ENCODE data around the gene CLDN22. TPM values are rescaled to one million over a fixed set of nuclear protein-coding genes. Genes with fewer than 3 reads are reported as not detected.
"Not testable (repeated sequence)": the region's sequence is repeated elsewhere in the genome, so short reads cannot be mapped to it uniquely, and the experiment has no call there.

CLDN22 gene
- polyA plus RNA-seq, 4 donors: 0.32 to 0.66 (median 0.59) TPM; not detected in 1

- no peak for DNase-seq (ENCODE audit: low read depth in 4 of 4, low spot score in 3 of 4)
Observed at GRCh38 chr4:183348136-183348535, 28.1 kb upstream of the CLDN22 start.

DNA sequence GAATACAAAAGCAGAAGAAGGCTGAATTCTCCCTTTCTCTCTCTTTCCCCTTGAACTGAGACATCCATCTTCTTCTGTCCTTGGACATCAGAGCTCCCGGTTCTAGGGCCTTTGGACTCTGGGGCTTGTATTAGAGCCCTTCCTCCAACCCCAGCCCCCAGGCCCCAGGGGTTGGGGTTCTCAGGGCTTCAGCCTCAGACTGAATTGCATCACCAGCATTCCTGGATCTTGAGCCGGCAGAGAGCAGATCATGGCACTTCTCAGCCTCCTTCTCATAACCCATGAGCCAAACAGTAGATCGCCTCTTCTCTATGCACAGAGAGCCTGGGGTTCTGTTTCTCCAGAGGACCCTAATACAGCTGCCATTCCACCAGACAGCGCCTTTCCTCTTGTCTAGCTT lies 27.5 kb upstream of the CLDN22 start:
- no peak for DNase-seq (ENCODE audit: low read depth in 4 of 4, low spot score in 3 of 4)

DNA sequence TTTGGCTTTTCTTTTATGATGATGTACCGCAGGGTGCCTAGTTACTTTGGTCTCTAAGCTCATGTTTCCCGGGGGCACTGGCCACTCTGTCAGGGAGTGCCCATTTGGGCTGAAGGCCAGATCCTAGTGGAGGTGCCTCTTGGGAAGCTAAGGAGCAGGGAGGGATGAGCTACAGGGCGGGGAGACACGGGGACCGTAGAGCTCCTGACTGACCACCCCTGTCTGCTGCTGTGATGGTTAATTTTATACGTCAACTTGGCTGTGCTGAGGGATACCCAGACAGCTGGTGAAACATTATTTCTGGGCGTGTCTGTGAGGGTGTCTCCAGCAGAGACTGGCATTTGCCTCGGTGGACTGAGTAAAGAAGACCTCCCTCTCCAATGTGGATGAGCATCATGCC lies 27.1 kb upstream of the CLDN22 start:
- no peak for DNase-seq (ENCODE audit: low read depth in 4 of 4, low spot score in 3 of 4)

DNA sequence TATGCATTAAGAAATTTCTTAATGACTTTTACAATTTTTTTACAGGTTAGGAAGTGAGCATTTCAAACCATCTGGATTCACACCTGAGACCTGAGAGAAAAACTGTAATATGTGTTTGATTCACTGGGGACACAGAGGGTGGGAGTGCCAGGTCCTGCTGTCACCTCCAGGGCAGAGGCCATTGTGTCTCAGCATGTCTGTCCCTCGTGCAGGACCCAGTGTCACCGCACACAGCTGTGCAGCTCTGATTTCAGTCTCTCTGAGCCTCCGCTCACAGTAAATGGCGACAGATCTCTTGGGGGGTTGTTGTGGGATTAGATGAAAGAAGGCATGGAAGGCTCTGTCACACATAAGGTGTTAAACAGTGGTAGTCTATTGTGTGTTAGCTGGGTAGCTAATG lies 25.2 kb upstream of the CLDN22 start:
- DNase-seq (ENCODE audit: low read depth in 4 of 4, low spot score in 3 of 4): no peak

- no peak for DNase-seq (ENCODE audit: low read depth in 4 of 4, low spot score in 3 of 4)
Observed at GRCh38 chr4:183344523-183345255, 24.6 kb upstream of the CLDN22 start.

GRCh38 chr4:183343730-183344129 lies 23.7 kb upstream of the CLDN22 start:
- DNase-seq (ENCODE audit: low read depth in 4 of 4, low spot score in 3 of 4): no peak

GRCh38 chr4:183342541-183343533 lies 22.8 kb upstream of the CLDN22 start:
- DNase-seq (ENCODE audit: low read depth in 4 of 4, low spot score in 3 of 4): no peak

DNA sequence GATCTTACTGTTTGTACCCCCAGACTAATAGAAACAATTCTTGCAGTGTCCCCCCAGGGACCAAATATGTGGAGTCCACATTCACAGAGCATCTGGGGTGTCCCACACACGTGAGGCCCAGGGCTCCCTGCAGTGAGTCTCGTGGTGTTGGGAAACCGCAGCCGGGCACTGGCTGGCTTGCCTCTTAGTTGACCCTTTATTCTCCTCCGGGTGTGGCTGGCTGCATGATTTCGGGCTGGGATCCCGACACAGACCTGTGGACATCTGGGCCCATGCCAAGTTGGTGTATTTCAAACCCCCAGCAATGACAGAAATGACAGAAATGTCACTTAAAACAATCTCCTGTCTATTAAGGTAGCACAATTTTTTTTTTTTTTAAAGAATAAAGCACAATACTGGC lies 17.8 kb upstream of the CLDN22 start:
- no peak for DNase-seq (ENCODE audit: low read depth in 4 of 4, low spot score in 3 of 4)

GRCh38 chr4:183337349-183337748 lies 17.3 kb upstream of the CLDN22 start:
- DNase-seq (ENCODE audit: low read depth in 4 of 4, low spot score in 3 of 4): no peak

GRCh38 chr4:183335369-183335940 lies 15.4 kb upstream of the CLDN22 start:
- no peak for DNase-seq (ENCODE audit: low read depth in 4 of 4, low spot score in 3 of 4)

DNA sequence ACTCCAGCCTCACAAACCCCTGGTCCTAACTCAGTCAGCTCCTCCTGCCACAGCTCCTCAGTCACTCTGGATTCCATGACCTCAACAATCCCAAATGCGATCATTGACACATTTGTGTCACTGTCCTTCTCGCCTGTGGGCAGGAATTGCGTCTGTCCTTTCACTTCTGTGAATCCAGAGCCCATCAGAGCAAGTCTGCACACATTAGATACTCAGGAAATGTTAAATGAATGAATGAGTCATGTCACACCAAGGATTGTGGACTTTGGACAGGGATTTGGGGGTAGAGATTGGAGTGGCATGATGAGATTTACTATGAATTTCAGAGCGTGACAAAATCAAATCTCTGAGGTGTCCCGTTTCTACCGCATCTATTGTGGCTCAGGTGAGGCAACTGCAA lies 13.9 kb upstream of the CLDN22 start:
- DNase-seq (ENCODE audit: low read depth in 4 of 4, low spot score in 3 of 4): no peak

DNA sequence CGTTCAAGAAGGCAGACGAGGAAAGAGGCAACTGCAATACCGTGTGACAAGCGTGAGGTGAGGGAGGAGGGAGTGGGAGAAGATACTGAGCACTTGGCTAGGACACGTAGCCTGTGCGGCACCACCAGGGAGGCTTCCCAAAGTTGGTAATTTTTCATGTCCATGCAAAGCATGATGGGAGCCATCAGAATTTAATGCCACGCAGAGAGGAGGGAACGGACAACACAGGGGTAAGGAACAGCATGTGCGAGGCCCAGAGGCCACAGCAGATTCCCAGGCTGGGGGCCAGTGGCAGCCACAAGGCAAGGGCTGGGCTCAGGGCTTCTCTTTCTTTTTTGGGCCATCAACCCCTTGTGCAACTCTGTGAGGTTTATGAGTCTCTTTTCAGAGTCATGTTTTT lies 13.1 kb upstream of the CLDN22 start:
- DNase-seq (ENCODE audit: low read depth in 4 of 4, low spot score in 3 of 4): no peak

GRCh38 chr4:183332447-183332846 lies 12.4 kb upstream of the CLDN22 start:
- DNase-seq (ENCODE audit: low read depth in 4 of 4, low spot score in 3 of 4): peak in 3 of 4 donors; percentile 29 to 54 (median 33)

GRCh38 chr4:183330841-183331240 lies 10.8 kb upstream of the CLDN22 start:
- no peak for DNase-seq (ENCODE audit: low read depth in 4 of 4, low spot score in 3 of 4)

DNA sequence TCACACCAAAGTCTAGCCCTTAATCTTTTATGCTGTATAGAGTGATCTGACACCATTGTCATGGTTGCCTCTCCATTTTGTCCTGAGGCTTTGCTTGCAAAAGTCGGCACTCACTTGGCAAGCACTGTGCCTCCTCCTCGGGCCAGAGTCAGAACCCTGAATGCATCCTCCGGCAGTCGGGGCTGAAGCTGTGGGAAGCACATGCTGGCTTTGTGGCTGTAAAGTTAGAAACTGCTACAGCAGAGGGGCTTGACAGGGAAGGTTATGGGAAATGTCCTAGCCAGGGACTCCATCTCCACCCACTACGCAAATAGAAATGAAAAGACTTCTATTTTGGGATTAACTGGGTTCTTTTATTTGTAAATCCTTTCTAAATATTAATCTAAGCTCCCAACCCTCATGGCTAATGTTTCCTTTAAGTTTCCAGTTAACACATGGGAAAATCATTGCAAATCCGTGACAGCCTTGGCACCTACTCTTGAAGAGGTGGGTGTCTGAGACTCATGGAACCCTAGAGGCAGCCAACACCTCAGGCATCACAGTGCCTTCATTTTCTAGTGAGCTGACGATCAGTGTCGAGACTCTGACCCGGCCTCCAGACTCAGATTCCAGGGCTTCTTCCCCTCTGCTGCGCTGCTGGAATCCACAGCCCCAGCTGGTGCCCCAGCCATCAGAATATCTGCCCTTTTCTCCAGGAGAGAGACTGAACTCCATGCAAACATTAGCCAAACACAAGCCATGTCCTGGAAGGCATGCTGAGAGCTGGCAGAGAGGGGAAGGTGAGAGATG lies 10.1 kb upstream of the CLDN22 start:
- no peak for DNase-seq (ENCODE audit: low read depth in 4 of 4, low spot score in 3 of 4)

GRCh38 chr4:183329244-183329643 lies 9.2 kb upstream of the CLDN22 start:
- no peak for DNase-seq (ENCODE audit: low read depth in 4 of 4, low spot score in 3 of 4)

DNA sequence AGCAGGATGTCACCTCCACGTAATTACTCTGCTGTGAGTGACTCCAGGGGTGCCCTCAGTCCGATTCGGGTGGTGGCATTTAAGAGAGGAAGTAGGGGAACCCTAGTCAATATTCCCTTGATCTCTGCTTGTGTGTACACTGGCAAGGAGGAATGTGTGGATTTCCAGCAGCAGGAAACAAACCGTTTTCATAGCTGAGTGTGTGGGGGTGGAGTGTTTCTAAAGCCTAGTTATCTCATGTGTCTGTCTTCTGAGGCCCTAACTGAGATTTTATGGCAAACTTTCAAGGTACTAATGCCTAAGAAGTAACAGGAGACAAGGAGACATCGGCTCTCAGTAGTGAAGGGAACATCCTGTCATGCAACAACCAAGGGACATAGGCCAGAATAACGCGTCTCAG lies 8.8 kb upstream of the CLDN22 start:
- DNase-seq (ENCODE audit: low read depth in 4 of 4, low spot score in 3 of 4): no peak

GRCh38 chr4:183327827-183328226 lies 7.8 kb upstream of the CLDN22 start:
- DNase-seq (ENCODE audit: low read depth in 4 of 4, low spot score in 3 of 4): no peak

- no peak for DNase-seq (ENCODE audit: low read depth in 4 of 4, low spot score in 3 of 4)
Observed at GRCh38 chr4:183326853-183327252, 6.8 kb upstream of the CLDN22 start.

GRCh38 chr4:183326387-183326786 lies 6.3 kb upstream of the CLDN22 start:
- DNase-seq (ENCODE audit: low read depth in 4 of 4, low spot score in 3 of 4): not testable (repeated sequence)

- DNase-seq (ENCODE audit: low read depth in 4 of 4, low spot score in 3 of 4): no peak
Observed at GRCh38 chr4:183324619-183325018, 4.5 kb upstream of the CLDN22 start.

Data from left renal pelvis (tissue), 4 donors.